NAMALWA (cell line): ENCODE data around the gene SUMO4.
A peak's percentile ranks its signal among the peaks of the same experiment; 100 is the strongest.
"Not testable (repeated sequence)": the region's sequence is repeated elsewhere in the genome, so short reads cannot be mapped to it uniquely, and the experiment has no call there.

Experiments
- DNase-seq: peaks from one replicate; pipeline ENCODE4 v3.0.0-alpha.2; 2015; ENCODE audit warnings: low spot score

SUMO4 gene

GRCh38 chr6:149431905-149432775 lies 32.1 kb downstream of the SUMO4 start:
- DNase-seq: peak; percentile 90

- DNase-seq: no peak
Measured at GRCh38 chr6:149433405-149433804, 33.3 kb downstream of the SUMO4 start.

- no peak for DNase-seq
Measured at GRCh38 chr6:149433881-149434280, 33.8 kb downstream of the SUMO4 start.

- no peak for DNase-seq
Measured at GRCh38 chr6:149435919-149436586, 36.0 kb downstream of the SUMO4 start.

GRCh38 chr6:149436647-149437046 lies 36.6 kb downstream of the SUMO4 start:
- no peak for DNase-seq

GRCh38 chr6:149437212-149437611 lies 37.1 kb downstream of the SUMO4 start:
- DNase-seq: no peak

- DNase-seq: no peak
Measured at GRCh38 chr6:149438855-149439254, 38.8 kb downstream of the SUMO4 start.

- no peak for DNase-seq
Measured at GRCh38 chr6:149439626-149440025, 39.6 kb downstream of the SUMO4 start.

GRCh38 chr6:149440735-149441671 lies 40.9 kb downstream of the SUMO4 start:
- DNase-seq: no peak

GRCh38 chr6:149441740-149442139 lies 41.7 kb downstream of the SUMO4 start:
- DNase-seq: no peak

GRCh38 chr6:149443411-149444181 lies 43.5 kb downstream of the SUMO4 start:
- no peak for DNase-seq

- not testable (repeated sequence) for DNase-seq
Measured at GRCh38 chr6:149444360-149445094, 44.5 kb downstream of the SUMO4 start.

- DNase-seq: no peak
Measured at GRCh38 chr6:149445095-149445466, 45.0 kb downstream of the SUMO4 start.

GRCh38 chr6:149445573-149445972 lies 45.5 kb downstream of the SUMO4 start:
- no peak for DNase-seq

- no peak for DNase-seq
Measured at GRCh38 chr6:149446791-149447376, 46.8 kb downstream of the SUMO4 start.

- DNase-seq: no peak
Measured at GRCh38 chr6:149448821-149449453, 48.9 kb downstream of the SUMO4 start.

- DNase-seq: no peak
Measured at GRCh38 chr6:149449831-149450678, 50.0 kb downstream of the SUMO4 start.
